ENCODE results near the gene SLC6A18.
A peak's percentile ranks its signal among the peaks of the same experiment; 100 is the strongest.

The SLC6A18 gene

DNA sequence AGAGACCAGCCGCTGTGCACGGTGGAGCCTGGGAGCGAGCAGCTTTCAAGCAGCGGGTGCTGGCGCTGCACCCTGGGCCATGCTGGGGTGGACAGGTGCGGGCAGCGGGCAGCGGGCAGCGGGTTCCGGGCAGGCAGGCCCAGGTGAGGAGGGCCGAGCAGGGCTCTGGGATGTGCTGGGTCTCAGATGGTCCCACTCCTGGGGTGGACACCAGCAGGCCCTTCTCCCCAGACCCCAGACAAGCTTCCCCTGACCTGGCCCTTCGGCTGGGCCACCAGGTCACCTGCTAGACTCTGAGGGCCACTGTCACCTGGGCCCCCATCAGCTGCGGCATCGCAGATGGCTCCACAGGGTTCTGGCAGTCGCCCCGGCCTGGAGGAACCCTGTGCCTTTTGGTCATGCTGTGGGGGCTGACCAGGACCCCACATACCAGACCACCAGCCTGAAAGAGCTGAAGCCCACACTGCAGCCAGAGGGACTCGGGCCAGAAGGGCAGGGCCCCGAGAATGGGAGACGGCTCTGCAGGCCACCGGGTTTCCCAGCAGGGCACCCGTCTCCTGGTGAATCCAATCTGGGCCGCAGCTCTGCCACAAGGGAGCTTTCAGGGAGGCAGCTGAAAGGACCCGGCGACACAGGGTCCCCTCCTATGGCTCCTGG, 21.7 kb upstream of the SLC6A18 start:
- DNase-seq = no peak
- no peak for TF ChIP-seq CTCF (IDR thresholded peaks at IDR 0.05; ENCODE audit: low read depth, low read length, missing control alignments)
- H3K27ac ChIP-seq = no peak overlapping the region
- no peak overlapping the region for H3K4me3 ChIP-seq (ENCODE audit: low read depth, low read length)
- peaks cover 33% of the 10 kb centered on the region for H3K27me3 ChIP-seq (replicated peaks)
- H3K36me3 ChIP-seq (replicated peaks) = no peaks in the 10 kb centered on the region
- in situ Hi-C loops (cut with HindIII; ENCODE audit: low pct_ligation_motif_present, low sequenced_read_pairs) = loop anchor here (25.0 kb wide), 1 partner anchor 109 kb away; no protein-coding TSS in a partner anchor

DNA sequence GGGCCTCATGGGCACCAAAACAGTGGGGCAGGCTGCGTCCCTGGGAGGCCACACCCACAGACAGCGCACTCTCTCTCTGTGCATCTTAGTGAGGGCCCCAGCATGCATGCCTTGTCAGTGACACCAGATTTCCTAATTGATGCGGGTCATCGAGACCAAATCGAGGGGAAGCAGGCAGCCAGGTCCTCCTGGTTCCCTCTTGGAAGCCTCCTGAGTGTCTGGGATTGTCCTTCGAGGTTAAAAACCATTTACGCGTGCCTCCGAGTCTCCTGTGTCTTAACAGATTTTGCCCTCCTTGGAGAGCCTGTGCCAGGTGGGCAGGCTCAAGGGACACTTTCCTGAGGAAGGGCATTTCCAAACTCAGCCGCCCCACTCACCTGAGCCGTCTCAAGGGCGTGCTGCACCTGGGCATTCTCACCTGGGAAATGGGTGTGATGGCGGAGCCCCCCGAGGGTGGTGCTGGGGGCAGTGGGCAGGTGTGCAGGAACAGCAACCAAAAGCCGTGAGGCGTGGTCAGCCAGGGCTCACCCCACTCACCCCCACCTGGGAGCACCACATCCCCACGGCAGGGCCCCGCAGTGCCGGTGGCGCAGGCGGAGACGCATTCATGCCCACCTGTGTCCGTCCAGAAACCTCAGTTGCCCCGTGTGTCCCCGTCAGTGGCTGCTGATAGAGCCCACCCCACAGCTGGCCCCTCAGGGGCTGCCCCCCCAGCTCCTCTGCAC, 21.1 kb upstream of the SLC6A18 start:
- no peak for DNase-seq
- Histone ChIP-seq H3K27me3 (replicated peaks) (peaks cover 35% of the 10 kb centered on the region), H3K36me3 (replicated peaks) (no peaks in the 10 kb centered on the region), H3K27ac (no peak overlapping the region), H3K4me3 (ENCODE audit: low read depth, low read length) (no peak overlapping the region)
- no peak for TF ChIP-seq CTCF (IDR thresholded peaks at IDR 0.05; ENCODE audit: low read depth, low read length, missing control alignments)
- in situ Hi-C loops (cut with HindIII; ENCODE audit: low pct_ligation_motif_present, low sequenced_read_pairs) = loop anchor here (25.0 kb wide), 1 partner anchor 108 kb away; no protein-coding TSS in a partner anchor

DNA sequence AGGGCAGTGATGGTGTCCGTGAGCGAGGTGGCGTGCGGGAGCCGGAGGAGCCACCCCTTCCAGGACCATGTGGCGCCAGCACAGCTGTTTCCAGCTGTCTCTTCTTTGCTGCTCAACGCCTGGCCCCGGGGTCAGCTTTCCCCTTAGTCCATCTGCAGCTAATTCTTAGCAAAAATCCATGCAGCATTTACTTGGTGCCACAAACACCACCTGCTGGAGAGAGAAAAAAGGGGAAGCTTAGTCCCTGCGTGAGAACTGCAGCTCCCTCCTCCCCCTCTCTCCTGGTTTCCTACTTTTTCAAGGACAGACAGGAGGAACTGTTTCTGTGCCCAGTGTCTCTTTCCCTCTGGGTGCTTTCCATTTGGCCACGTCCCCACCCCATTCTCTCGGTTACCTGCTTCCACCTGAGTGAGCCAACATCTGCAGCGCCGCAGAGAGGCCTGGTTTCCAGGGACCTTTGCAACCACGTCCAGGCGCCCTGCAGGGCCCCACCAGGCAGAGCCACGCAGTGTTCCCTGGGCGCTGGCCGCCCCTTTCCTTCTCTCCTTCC, 20.4 kb upstream of the SLC6A18 start:
- Histone ChIP-seq H3K4me3 (ENCODE audit: low read depth, low read length) (no peak overlapping the region), H3K36me3 (replicated peaks) (no peaks in the 10 kb centered on the region), H3K27ac (no peak overlapping the region), H3K27me3 (replicated peaks) (peaks cover 30% of the 10 kb centered on the region)
- TF ChIP-seq CTCF (IDR thresholded peaks at IDR 0.05; ENCODE audit: low read depth, low read length, missing control alignments) = peak; percentile 50
- in situ Hi-C loops (cut with HindIII; ENCODE audit: low pct_ligation_motif_present, low sequenced_read_pairs) = loop anchor here (25.0 kb wide), 1 partner anchor 108 kb away; no protein-coding TSS in a partner anchor
- peak; percentile 12 for DNase-seq

DNA sequence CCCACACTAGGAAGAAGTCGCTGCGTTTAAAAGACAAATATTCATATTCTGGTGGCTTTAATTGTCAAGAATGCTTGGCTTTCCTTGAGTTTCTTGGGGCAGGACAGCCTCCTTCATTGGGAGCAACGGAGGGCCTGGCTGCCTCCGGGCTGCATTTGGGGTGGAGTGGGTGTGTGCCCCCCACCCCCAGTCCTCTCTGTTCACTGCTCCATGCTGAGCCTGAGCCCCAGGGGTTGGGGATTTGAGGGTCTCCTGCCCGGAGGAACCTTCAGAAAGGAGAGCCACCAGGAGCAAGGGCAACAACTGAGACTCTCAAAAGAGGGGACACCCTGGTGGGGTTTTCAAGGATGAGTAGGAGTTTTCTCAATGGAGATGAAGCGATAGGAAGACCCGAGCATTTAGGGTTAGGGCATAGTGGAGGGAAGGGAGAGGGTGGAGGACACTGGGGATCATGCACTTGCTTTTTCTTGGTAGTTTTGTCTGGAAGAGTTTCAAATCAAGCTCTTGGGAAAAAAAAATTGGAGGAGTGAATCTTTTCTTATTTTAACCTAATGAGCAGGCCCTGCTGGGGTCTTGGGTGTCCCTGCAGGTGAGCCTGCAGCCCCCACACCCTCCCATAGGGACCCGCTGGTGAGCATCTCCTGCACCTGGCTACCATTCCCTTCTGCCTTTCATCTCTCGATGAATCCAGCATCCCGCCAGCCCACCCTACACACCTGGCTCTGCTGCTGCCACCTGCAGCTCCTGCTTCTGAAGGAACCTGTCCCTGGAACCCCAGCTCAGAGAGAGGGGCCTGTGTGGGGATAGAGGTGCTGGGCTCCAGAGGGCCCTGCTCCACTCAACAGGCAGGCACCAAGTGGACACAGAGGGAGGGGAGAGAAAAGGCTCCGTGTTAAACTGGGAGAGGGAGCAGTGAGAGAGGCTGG, 19.7 kb upstream of the SLC6A18 start:
- no peaks in the 10 kb centered on the region for H3K36me3 ChIP-seq (replicated peaks)
- no peak overlapping the region for H3K27ac ChIP-seq
- DNase-seq = no peak
- in situ Hi-C loops (cut with HindIII; ENCODE audit: low pct_ligation_motif_present, low sequenced_read_pairs) = loop anchor here (25.0 kb wide), 1 partner anchor 107 kb away; no protein-coding TSS in a partner anchor
- peaks cover 30% of the 10 kb centered on the region for H3K27me3 ChIP-seq (replicated peaks)
- no peak overlapping the region for H3K4me3 ChIP-seq (ENCODE audit: low read depth, low read length)
- TF ChIP-seq CTCF (IDR thresholded peaks at IDR 0.05; ENCODE audit: low read depth, low read length, missing control alignments) = no peak

Measured in brain microvascular endothelial cell (primary cell).